ENCODE results near the gene COQ5.

- TF ChIP-seq, protein P1, sequence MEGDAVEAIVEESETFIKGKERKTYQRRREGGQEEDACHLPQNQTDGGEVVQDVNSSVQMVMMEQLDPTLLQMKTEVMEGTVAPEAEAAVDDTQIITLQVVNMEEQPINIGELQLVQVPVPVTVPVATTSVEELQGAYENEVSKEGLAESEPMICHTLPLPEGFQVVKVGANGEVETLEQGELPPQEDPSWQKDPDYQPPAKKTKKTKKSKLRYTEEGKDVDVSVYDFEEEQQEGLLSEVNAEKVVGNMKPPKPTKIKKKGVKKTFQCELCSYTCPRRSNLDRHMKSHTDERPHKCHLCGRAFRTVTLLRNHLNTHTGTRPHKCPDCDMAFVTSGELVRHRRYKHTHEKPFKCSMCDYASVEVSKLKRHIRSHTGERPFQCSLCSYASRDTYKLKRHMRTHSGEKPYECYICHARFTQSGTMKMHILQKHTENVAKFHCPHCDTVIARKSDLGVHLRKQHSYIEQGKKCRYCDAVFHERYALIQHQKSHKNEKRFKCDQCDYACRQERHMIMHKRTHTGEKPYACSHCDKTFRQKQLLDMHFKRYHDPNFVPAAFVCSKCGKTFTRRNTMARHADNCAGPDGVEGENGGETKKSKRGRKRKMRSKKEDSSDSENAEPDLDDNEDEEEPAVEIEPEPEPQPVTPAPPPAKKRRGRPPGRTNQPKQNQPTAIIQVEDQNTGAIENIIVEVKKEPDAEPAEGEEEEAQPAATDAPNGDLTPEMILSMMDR (conservative IDR thresholded peaks at IDR 0.05): no peak
- TF ChIP-seq EZH2 (IDR thresholded peaks at IDR 0.05; ENCODE audit: low read depth): no peak
These were observed 54.9 kb downstream of the COQ5 start for GRCh38 chr12:120473807-120474615.

Measured in PC-9 (cell line).